HepG2 (cell line): ENCODE results near the gene ANKRD11. TPM values are rescaled to one million over a fixed set of nuclear protein-coding genes. Genes with fewer than 3 reads are reported as not detected.

Source experiments
- AGO1 ChIP-seq: fragments of 200-400 bp; formaldehyde crosslinking; IDR thresholded peaks from 2 replicates; pipeline ENCODE4 v1.6.1; 2017; ENCODE audit warnings: mild to moderate bottlenecking, low read depth, low read length, moderate library complexity; ENCODE audit not compliant: poor library complexity, severe bottlenecking
- EED ChIP-seq: sonication (generic); formaldehyde crosslinking; IDR thresholded peaks from 2 replicates; pipeline ENCODE4 v1.5.0; 2020; ENCODE audit warnings: mild to moderate bottlenecking, missing genetic modification reagents
- GTF3A ChIP-seq: sonication (generic); formaldehyde crosslinking; conservative IDR thresholded peaks from 2 replicates; pipeline ENCODE4 v1.4.0; 2020; ENCODE audit warnings: mild to moderate bottlenecking, missing genetic modification reagents
- HDAC1 ChIP-seq: sonication (generic); formaldehyde crosslinking; IDR thresholded peaks from 2 replicates; pipeline ENCODE4 v1.5.1; 2020; ENCODE audit warnings: mild to moderate bottlenecking, missing genetic modification reagents
- HOXA9 ChIP-seq: sonication (generic); formaldehyde crosslinking; IDR thresholded peaks from 2 replicates; pipeline ENCODE4 v1.8.1; 2022; ENCODE audit warnings: missing genetic modification reagents, mild to moderate bottlenecking, moderate library complexity, borderline replicate concordance
- KLF12 ChIP-seq: sonication (generic); formaldehyde crosslinking; IDR thresholded peaks from 2 replicates; pipeline ENCODE4 v1.4.0; 2020; ENCODE audit warnings: missing genetic modification reagents, borderline replicate concordance
- MYC ChIP-seq: sonication (generic); formaldehyde crosslinking; IDR thresholded peaks from 2 replicates; pipeline ENCODE4 v1.9.0; 2021; ENCODE audit warnings: missing genetic modification reagents, borderline replicate concordance
- NFYC ChIP-seq: IDR thresholded peaks from 2 replicates; pipeline ENCODE4 v1.6.1; 2016; ENCODE audit warnings: missing genetic modification reagents, missing compliant biosample characterization
- NONO ChIP-seq, 2 experiments: fragments of 450-650 bp in 1 of 2; sonication (generic) in 1 of 2; formaldehyde crosslinking in 1 of 2; IDR thresholded peaks in 1 of 2; conservative IDR thresholded peaks in 1 of 2; 2 replicates each; pipeline versions ENCODE4 v1.6.1 to v1.8.0; 2017 to 2022; ENCODE audit warnings: mild to moderate bottlenecking in 1 of 2, missing genetic modification reagents in 1 of 2, moderate library complexity in 1 of 2
- RBAK ChIP-seq: sonication (generic); formaldehyde crosslinking; IDR thresholded peaks from 2 replicates; pipeline ENCODE4 v1.5.1; 2020; ENCODE audit warnings: mild to moderate bottlenecking, missing genetic modification reagents
- SAP130 ChIP-seq: IDR thresholded peaks from 2 replicates; pipeline ENCODE4 v1.6.1; 2016; ENCODE audit warnings: low read depth
- ZFP37 ChIP-seq: sonication (generic); formaldehyde crosslinking; IDR thresholded peaks from 2 replicates; pipeline ENCODE4 v1.4.0; 2020; ENCODE audit warnings: missing genetic modification reagents, borderline replicate concordance
- ZMYM4 ChIP-seq: sonication (generic); formaldehyde crosslinking; IDR thresholded peaks from 2 replicates; pipeline ENCODE4 v1.8.1; 2023; ENCODE audit warnings: mild to moderate bottlenecking, missing genetic modification reagents
- ZNF510 ChIP-seq: sonication (generic); formaldehyde crosslinking; IDR thresholded peaks from 2 replicates; pipeline ENCODE4 v1.4.0; 2020; ENCODE audit warnings: low read depth, mild to moderate bottlenecking, missing genetic modification reagents
- ZNF607 ChIP-seq: sonication (generic); formaldehyde crosslinking; IDR thresholded peaks from 2 replicates; pipeline ENCODE4 v1.5.1; 2020; ENCODE audit warnings: missing genetic modification reagents, mild to moderate bottlenecking, borderline replicate concordance
- polyA plus RNA-seq, 8 experiments: library from polyadenylated mRNA; depleted of rRNA in 3 of 8; stranded (reverse) in 7 of 8; unstranded in 1 of 8; fragments of >200 nt; fragmentation: Illumina TruSeq in 4 of 8; extraction: Trizol in 4 of 8; gene quantifications; 2 replicates each; pipeline versions ENCODE4 v1.2.1 to v1.2.3, GENCODE V29; 2011 to 2016; ENCODE audit warnings: low read depth in 4 of 8, missing spikeins in 1 of 8, mixed read lengths in 1 of 8; ENCODE audit not compliant: insufficient read depth in 1 of 8
- total RNA-seq, 5 experiments: library from RNA; depleted of rRNA; stranded (reverse); fragments of >200 nt; fragmentation: Illumina TruSeq; extraction: Trizol; gene quantifications; 2 replicates each; pipeline ENCODE4 v1.2.3, GENCODE V29; 2016; ENCODE audit warnings: low read depth in 1 of 5
- TF ChIP-seq, protein P1 (sequence below): sonication (generic); formaldehyde crosslinking; IDR thresholded peaks from 2 replicates; pipeline ENCODE4 v1.5.1; 2020; ENCODE audit warnings: mild to moderate bottlenecking, missing genetic modification reagents, borderline replicate concordance
- TF ChIP-seq, protein P2 (sequence below): fragments of 450-650 bp; IDR thresholded peaks from 2 replicates; pipeline ENCODE4 v1.6.1; 2017
- TF ChIP-seq, protein P3 (sequence below): IDR thresholded peaks from 2 replicates; pipeline ENCODE4 v1.6.1; 2016; ENCODE audit warnings: mild to moderate bottlenecking
- TF ChIP-seq, protein P4 (sequence below): sonication (generic); formaldehyde crosslinking; IDR thresholded peaks from 2 replicates; pipeline ENCODE4 v1.4.0; 2020; ENCODE audit warnings: mild to moderate bottlenecking, missing genetic modification reagents
- TF ChIP-seq, protein P5 (sequence below): sonication (generic); formaldehyde crosslinking; IDR thresholded peaks from 2 replicates; pipeline ENCODE4 v1.8.0; 2022; ENCODE audit warnings: missing genetic modification reagents, low read depth, mild to moderate bottlenecking, borderline replicate concordance

ANKRD11 gene
- total and polyA plus RNA-seq, 2 of the 13 experiments (the other 11 are each of a cell fraction or from before 2014, with no cell fraction given) = 21.4 to 38.4 TPM

DNA sequence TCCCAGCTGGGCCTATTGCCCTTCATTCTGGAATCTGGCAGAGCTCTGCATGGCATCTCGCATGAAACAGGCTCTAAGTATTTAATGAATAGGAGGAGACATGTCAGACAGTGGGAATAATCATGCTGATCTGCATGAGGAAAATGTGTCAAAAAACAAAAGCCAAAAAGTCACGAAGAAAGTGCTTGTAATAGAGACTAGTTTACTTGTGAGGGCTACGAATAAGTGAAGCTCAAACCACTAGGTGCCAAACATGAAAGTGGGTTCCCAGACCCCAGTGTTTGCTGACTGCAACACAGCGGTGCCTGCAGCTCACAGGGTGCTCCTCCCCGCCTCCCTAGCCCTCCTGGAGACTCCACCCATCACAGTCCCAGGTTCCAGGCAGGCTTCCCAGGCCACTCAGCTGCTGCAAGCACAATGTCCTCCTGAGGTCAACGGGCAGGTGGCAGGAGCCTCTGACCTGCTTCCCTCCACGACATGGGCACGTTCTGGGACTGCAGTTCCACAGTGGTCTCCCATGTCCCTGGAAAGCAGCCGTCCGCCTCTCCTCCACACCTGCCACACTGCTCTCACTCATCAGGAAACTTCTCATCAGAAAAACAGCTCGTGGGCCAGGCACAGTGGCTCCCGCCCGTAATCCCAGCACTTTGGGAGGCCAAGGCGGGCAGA lies 96.5 kb downstream of the ANKRD11 start (continued):
- TF ChIP-seq, protein P1, sequence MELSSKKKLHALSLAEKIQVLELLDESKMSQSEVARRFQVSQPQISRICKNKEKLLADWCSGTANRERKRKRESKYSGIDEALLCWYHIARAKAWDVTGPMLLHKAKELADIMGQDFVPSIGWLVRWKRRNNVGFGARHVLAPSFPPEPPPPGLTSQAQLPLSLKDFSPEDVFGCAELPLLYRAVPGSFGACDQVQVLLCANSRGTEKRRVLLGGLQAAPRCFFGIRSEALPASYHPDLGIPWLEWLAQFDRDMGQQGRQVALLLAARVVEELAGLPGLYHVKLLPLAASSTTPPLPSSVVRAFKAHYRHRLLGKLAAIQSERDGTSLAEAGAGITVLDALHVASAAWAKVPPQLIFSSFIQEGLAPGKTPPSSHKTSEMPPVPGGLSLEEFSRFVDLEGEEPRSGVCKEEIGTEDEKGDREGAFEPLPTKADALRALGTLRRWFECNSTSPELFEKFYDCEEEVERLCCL (CRISPR knock-in tag) = no peak
- TF ChIP-seq GTF3A (CRISPR knock-in tag) (no peak), ZMYM4 (CRISPR knock-in tag) (no peak), NFYC (no peak), HDAC1 (CRISPR knock-in tag) (no peak), NONO (IDR thresholded peaks at IDR 0.05) (no peak), NONO (CRISPR knock-in tag; conservative IDR thresholded peaks at IDR 0.05) (no peak), KLF12 (CRISPR knock-in tag) (no peak), ZFP37 (CRISPR knock-in tag) (no peak), HOXA9 (CRISPR knock-in tag) (no peak), RBAK (CRISPR knock-in tag) (no peak), MYC (CRISPR knock-in tag) (0 out of 2 replicates have a peak, but pooled peaks have one; percentile 31), SAP130 (CRISPR knock-in tag) (peak; percentile 42; the same call in 1 of the 2 replicates), ZNF607 (CRISPR knock-in tag) (no peak), EED (CRISPR knock-in tag) (no peak), ZNF510 (no peak), AGO1 (no peak)
- TF ChIP-seq, protein P2, sequence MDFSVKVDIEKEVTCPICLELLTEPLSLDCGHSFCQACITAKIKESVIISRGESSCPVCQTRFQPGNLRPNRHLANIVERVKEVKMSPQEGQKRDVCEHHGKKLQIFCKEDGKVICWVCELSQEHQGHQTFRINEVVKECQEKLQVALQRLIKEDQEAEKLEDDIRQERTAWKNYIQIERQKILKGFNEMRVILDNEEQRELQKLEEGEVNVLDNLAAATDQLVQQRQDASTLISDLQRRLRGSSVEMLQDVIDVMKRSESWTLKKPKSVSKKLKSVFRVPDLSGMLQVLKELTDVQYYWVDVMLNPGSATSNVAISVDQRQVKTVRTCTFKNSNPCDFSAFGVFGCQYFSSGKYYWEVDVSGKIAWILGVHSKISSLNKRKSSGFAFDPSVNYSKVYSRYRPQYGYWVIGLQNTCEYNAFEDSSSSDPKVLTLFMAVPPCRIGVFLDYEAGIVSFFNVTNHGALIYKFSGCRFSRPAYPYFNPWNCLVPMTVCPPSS = no peak
- TF ChIP-seq, protein P3, sequence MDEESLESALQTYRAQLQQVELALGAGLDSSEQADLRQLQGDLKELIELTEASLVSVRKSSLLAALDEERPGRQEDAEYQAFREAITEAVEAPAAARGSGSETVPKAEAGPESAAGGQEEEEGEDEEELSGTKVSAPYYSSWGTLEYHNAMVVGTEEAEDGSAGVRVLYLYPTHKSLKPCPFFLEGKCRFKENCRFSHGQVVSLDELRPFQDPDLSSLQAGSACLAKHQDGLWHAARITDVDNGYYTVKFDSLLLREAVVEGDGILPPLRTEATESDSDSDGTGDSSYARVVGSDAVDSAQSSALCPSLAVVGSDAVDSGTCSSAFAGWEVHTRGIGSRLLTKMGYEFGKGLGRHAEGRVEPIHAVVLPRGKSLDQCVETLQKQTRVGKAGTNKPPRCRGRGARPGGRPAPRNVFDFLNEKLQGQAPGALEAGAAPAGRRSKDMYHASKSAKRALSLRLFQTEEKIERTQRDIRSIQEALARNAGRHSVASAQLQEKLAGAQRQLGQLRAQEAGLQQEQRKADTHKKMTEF (CRISPR knock-in tag) = no peak
- TF ChIP-seq, protein P4, sequence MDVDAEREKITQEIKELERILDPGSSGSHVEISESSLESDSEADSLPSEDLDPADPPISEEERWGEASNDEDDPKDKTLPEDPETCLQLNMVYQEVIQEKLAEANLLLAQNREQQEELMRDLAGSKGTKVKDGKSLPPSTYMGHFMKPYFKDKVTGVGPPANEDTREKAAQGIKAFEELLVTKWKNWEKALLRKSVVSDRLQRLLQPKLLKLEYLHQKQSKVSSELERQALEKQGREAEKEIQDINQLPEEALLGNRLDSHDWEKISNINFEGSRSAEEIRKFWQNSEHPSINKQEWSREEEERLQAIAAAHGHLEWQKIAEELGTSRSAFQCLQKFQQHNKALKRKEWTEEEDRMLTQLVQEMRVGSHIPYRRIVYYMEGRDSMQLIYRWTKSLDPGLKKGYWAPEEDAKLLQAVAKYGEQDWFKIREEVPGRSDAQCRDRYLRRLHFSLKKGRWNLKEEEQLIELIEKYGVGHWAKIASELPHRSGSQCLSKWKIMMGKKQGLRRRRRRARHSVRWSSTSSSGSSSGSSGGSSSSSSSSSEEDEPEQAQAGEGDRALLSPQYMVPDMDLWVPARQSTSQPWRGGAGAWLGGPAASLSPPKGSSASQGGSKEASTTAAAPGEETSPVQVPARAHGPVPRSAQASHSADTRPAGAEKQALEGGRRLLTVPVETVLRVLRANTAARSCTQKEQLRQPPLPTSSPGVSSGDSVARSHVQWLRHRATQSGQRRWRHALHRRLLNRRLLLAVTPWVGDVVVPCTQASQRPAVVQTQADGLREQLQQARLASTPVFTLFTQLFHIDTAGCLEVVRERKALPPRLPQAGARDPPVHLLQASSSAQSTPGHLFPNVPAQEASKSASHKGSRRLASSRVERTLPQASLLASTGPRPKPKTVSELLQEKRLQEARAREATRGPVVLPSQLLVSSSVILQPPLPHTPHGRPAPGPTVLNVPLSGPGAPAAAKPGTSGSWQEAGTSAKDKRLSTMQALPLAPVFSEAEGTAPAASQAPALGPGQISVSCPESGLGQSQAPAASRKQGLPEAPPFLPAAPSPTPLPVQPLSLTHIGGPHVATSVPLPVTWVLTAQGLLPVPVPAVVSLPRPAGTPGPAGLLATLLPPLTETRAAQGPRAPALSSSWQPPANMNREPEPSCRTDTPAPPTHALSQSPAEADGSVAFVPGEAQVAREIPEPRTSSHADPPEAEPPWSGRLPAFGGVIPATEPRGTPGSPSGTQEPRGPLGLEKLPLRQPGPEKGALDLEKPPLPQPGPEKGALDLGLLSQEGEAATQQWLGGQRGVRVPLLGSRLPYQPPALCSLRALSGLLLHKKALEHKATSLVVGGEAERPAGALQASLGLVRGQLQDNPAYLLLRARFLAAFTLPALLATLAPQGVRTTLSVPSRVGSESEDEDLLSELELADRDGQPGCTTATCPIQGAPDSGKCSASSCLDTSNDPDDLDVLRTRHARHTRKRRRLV (CRISPR knock-in tag) = no peak
- TF ChIP-seq, protein P5, sequence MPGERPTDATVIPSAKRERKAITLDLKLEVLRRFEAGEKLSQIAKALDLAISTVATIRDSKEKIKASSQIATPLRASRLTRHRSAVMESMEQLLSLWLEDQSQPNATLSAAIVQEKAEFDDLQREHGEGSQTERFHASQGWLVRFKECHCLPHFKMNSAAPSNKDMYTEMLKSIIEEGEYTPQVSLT (CRISPR knock-in tag) = no peak
